ENCODE results near the gene PAN2. TPM values are rescaled to one million over a fixed set of nuclear protein-coding genes. Genes with fewer than 3 reads are reported as not detected.

PAN2 gene, protein sequence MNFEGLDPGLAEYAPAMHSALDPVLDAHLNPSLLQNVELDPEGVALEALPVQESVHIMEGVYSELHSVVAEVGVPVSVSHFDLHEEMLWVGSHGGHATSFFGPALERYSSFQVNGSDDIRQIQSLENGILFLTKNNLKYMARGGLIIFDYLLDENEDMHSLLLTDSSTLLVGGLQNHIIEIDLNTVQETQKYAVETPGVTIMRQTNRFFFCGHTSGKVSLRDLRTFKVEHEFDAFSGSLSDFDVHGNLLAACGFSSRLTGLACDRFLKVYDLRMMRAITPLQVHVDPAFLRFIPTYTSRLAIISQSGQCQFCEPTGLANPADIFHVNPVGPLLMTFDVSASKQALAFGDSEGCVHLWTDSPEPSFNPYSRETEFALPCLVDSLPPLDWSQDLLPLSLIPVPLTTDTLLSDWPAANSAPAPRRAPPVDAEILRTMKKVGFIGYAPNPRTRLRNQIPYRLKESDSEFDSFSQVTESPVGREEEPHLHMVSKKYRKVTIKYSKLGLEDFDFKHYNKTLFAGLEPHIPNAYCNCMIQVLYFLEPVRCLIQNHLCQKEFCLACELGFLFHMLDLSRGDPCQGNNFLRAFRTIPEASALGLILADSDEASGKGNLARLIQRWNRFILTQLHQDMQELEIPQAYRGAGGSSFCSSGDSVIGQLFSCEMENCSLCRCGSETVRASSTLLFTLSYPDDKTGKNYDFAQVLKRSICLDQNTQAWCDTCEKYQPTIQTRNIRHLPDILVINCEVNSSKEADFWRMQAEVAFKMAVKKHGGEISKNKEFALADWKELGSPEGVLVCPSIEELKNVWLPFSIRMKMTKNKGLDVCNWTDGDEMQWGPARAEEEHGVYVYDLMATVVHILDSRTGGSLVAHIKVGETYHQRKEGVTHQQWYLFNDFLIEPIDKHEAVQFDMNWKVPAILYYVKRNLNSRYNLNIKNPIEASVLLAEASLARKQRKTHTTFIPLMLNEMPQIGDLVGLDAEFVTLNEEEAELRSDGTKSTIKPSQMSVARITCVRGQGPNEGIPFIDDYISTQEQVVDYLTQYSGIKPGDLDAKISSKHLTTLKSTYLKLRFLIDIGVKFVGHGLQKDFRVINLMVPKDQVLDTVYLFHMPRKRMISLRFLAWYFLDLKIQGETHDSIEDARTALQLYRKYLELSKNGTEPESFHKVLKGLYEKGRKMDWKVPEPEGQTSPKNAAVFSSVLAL
- 10.1 and 14.7 TPM in 2 replicates for total RNA-seq

DNA sequence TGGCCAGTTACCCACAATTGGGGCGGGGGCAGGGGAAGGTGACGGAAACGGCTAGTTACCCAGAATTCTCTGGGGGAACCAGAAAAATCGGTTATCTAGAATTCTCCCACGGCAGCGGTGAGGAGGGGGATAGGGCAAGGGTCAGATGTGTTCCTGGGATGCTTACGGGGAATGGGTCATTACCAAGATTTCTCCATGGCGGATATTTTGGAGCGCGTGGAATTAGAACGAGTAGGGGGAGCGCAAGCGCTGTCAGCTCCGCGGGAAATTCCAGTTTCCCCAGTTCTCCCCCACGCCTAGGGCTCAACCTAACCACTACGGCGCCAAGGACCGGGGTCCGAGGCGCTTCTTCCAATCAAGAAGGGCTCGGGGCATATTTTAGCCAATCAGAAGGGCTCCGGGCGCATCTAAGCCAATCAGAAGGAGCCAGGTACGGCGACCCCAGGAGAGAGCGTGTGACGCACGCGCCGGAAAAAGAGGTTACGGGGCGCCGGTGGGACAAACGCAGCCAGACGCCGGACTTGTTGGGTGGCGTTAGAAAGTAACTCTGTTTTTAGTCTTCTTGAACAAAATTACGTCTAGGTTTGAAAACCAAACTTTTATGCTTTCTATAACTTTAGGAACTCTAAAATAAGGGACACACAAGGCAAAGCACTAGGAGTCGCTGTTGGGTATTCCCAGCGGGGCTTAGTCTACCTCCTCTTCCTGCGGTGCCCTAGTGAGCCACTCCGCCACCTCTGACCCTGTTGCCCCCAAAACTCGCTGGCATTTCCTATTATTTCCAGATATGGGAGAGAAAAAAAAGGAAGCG lies at the start of gene PAN2:
Gene PAN2 (minus strand): TSS at position 322 of the 811 bp plus-strand sequence. CDS start 906 bp downstream, outside the sequence.

DNA sequence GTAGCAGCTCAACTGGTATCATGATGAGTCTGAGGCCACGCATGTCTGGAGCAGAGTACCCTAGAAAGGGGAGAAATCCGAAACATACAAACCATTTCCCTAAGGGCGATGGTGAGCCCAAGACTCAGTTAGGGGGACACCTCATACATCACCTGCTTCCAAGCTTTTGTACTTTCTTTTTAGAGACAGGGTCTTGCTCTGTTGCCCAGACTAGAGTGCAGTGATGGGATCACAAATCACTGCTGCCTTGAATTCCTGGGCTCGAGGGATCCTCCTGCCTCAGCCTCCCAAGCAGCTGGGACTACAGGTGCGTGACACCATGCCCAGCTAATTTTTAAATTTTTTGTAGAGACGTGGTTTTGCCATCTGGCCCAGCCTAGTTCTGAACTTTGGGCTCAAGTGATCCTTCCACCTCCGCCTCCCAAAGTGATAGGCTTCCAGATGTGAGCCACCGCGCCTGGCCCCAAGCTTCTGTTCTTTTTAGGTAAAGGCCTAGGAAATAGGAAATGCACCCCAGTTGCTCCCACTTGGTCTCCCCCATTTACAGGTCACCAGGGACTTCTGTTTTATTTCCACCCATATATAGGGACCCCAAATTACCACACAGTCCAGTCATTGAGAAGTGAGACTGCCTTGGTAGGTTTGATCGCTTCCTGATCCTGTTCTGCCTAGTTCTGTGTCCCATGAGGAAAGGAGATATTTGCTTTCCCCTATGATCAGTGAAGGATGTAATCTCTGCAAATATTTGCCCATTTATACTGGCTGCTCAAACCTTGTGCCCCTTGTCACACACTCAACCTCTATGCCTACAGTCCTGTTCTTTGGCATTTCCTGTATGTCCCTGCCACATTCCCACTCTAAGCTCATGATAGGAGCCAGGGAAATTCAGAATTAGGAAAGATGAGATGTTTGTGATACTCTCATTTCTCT lies 28.6 kb upstream of the PAN2 start, which contains the start of gene APOF:
Gene APOF (minus strand): TSS at position 728 of the 930 bp plus-strand sequence. CDS start 112 bp downstream, at position 616.

DNA sequence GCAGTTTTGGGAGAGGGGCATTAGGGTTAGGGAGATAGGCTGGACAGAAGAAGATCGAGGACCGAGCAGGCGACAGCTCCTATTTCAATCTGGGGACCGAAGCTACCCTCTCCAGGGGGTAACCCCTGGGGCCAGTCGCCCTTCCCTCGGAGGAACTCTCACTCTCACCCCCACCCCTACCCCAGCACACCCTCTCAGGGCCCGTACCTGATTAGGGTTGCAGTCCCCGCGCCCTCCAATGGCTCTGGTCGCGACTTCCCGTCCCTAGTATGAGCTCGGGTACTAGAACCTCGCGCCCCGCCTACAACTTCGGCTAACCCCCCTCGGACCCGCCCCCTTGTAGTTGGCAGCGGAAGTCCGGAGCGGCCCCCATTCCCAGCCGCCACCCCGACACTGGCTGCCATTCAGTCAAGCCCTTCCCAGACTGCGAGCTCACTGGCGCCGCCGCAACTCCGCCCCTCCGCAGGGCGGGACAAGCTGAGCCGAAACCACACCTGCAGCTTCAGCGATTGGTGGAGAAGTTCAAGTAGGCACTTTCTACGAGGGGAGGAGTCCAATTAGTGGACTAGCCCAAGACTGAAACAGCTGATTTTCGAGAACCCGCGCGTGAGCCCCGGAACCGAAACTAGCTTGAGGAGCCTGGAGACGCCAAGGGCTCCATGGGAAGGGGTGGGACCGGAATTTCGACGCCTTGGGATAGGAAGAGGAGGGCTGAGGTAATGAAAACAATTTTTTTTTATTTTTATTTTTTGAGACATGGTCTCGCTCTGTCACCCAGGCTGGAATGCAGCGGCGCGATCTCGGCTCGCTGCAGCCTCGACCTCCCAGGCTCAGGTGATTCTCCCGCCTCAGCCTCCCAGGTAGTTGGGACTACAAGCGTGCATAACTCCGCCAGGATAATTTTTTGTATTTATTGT lies 26.3 kb upstream of the PAN2 start, which contains the start of gene STAT2:
Gene STAT2 (minus strand): TSS at position 257 of the 917 bp plus-strand sequence. CDS start 3,536 bp downstream, outside the sequence.

DNA sequence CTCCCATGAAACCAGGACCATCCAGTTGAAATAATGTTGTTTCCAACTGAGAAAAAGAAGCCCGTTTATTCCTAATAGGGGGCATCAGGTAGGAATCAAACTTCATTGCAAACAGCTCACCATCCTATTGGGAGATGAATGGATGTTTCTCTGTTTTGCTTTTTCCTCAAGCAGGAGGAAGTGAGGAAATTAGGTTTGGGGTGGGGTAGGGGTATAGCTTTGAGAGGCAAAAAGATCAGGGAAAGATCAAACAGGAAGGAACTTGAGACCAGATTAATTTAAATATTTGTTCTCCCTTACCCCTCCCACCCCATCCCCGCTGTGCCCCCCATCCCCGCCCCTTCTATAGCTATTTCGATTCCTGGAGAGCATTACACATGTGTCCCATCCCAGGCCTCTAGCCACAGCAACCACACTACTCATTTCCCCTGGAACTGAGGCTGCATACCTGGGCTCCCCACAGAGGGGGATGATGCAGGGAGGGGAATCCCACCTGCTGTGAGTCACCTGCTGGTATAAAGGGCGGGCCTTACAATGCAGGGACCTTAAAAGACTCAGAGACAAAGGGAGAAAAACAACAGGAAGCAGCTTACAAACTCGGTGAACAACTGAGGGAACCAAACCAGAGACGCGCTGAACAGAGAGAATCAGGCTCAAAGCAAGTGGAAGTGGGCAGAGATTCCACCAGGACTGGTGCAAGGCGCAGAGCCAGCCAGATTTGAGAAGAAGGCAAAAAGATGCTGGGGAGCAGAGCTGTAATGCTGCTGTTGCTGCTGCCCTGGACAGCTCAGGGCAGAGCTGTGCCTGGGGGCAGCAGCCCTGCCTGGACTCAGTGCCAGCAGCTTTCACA lies 4.7 kb upstream of the PAN2 start, which contains the start of gene IL23A:
Gene IL23A (plus strand): TSS at position 577 of the 850 bp plus-strand sequence. CDS start 161 bp downstream, at position 738.

DNA sequence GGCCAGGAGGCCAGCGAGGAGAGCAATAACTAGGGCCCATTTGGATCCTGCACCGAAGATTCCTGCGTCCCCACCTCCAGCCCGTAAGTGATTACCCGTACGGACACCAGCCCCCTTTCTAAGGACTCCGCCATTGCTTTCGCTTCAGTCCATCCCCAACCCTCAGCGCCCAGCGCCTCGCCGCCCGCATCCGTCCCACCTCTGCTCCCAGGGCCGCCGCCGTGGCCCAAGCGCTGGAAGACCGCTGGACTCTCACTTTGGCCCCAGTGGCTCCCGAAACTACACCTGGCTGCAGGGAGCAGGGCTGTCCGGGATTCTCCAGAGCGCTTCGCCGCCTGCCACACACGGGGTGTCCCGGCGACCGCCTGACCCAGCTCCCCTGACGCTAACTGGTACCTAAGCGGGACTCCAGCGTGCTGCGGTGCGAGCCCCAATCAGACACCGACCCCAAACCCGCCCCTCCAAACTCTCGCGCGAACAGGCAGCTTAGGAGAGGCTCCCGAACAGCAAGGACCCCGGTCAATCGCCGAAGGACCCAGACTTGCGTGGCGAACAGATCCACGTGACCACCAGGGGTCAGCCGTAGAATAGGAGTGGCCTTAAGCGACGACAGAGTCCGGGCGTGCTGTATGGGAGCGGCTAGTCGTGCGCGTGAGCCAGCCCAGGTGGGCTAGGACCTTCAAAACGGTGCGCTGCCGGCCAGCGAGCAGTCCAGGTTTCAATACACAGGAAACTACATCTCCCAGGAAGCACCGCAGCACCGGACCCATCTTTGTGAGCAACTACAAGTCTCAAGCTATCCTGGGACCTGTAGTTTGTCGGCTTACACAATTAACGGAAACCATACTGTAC lies 18.0 kb downstream of the PAN2 start, which contains the start of gene CNPY2:
Gene CNPY2 (minus strand): TSS at position 367 of the 852 bp plus-strand sequence. CDS start 771 bp downstream, outside the sequence.

DNA sequence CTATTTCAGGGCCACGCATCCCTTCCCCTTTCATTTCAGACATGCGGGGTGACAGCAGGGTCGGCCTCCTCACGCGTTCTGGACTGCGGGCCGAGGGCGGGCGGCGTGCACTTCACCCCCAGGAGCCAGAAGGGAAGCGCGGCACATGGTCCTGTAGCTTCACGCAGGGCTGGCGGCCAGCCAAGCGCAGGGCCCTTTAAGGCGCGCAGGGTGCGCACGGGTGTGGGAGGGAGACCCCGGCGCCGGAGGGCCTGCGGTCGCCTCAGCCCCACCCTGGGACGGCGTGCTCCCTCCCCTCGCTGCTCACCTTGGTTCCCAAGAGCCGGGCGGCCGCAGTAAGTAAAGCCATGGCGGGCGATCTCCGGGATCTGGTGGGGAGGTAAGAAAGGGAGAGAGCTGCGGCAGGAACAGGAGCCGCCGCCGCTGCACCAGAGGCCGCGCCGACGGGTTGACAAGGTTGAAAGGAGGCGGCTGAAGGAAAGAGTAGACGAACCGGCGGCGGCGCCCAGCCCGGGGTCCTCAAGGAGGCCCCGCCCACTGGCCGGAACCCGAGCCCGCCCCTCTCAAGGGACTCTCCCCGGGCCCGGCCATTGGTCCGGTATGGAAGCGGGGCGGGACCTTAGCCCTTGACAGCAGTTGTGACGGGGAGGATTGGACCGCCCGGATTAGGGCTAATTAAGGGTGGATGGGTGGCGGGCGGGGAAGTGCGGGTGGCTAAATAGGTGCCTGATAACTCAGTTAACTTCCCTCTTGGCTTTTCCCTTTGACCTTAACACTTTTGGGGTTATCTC lies 33.8 kb downstream of the PAN2 start, which contains the start of gene CS:
Gene CS (minus strand): TSS at position 478 of the 791 bp plus-strand sequence. CDS start 129 bp downstream, at position 349.

DNA sequence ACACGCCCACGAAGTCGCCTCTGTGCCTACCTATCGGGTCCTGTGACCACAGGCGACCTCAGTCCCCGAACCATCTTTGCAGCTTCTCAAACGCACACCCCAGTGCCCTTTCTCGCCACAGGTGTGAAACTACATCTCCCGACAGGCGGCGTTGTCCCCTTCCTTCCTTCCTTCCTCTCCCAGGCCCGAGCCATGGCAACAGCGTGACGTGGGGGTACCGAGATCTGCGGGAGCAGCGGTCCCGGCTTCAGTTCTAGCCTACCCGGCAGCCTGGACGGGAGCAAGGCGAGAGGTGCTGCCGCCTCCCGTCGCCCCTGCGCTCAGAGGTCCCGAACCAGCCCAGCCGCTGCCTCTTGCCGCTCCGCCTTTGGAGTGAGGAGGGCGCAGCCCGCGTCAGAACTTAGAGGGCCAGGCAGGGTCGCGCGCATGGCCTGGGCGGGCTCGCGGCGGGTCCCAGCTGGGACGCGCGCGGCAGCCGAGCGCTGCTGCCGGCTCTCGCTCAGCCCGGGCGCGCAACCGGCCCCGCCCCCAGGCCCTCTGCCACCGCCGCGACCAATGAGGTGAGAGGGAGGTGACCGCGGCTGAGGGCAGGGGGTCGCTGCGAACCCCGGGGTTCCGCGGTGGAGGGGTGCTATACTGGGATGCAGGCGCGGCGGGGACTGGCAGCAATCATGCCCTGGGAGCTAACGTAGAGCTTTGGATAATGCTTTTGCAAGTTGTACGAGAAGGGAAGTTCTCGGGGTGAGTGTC lies 66.9 kb downstream of the PAN2 start, which contains the start of gene COQ10A:
Gene COQ10A (plus strand): TSS at position 250 of the 750 bp plus-strand sequence. CDS start 177 bp downstream, at position 427.

Other genes with a start within 250 kb of the PAN2 start
- 169 and 181 TPM in 2 replicates for gene PA2G4, start 229.4 kb downstream of the PAN2 start, total RNA-seq
- 2,930 and 4,402 TPM in 2 replicates for gene RPL41, start 217.4 kb downstream of the PAN2 start, total RNA-seq
- 2.2 and 2.8 TPM in 2 replicates for gene ZC3H10, start 215.7 kb downstream of the PAN2 start, total RNA-seq
- 241 and 358 TPM in 2 replicates for gene ESYT1, start 205.7 kb downstream of the PAN2 start, total RNA-seq
- 39.4 and 40.5 TPM in 2 replicates for gene MYL6B, start 181.4 kb downstream of the PAN2 start, total RNA-seq
- gene MYL6, start 175.6 kb downstream of the PAN2 start, total RNA-seq = 400 and 1,602 TPM in 2 replicates
- gene SMARCC2, start 144.5 kb downstream of the PAN2 start, total RNA-seq = 17.4 and 18.1 TPM in 2 replicates
- gene RNF41, start 112.1 kb downstream of the PAN2 start, total RNA-seq = 117 and 128 TPM in 2 replicates
- gene NABP2, start 109.7 kb downstream of the PAN2 start, total RNA-seq = 21.7 and 34.5 TPM in 2 replicates
- not detected in 2 replicates for gene SLC39A5, start 103.9 kb downstream of the PAN2 start, total RNA-seq
- 15.3 and 20.7 TPM in 2 replicates for gene ANKRD52, start 75.6 kb downstream of the PAN2 start, total RNA-seq
- gene COQ10A, start 67.1 kb downstream of the PAN2 start, total RNA-seq = 5.5 and 8.2 TPM in 2 replicates
- gene CS, start 33.7 kb downstream of the PAN2 start, total RNA-seq = 113 and 157 TPM in 2 replicates
- 67.6 and 106 TPM in 2 replicates for gene CNPY2, start 18.0 kb downstream of the PAN2 start, total RNA-seq
- 16.6 TPM in 1 of 2 replicates, not detected in the other for gene IL23A, start 4.9 kb upstream of the PAN2 start, total RNA-seq
- 45.6 and 88.7 TPM in 2 replicates for gene STAT2, start 26.1 kb upstream of the PAN2 start, total RNA-seq
- not detected in 2 replicates for gene APOF, start 28.9 kb upstream of the PAN2 start, total RNA-seq
- 3.0 and 3.4 TPM in 2 replicates for gene TIMELESS, start 115.4 kb upstream of the PAN2 start, total RNA-seq
- not detected in 2 replicates for gene MIP, start 120.7 kb upstream of the PAN2 start, total RNA-seq
- 0.96 and 1.1 TPM in 2 replicates for gene SPRYD4, start 134.6 kb upstream of the PAN2 start, total RNA-seq
- gene GLS2, start 154.2 kb upstream of the PAN2 start, total RNA-seq = 3.1 and 11.3 TPM in 2 replicates
- gene RBMS2, start 187.8 kb upstream of the PAN2 start, total RNA-seq = 16.0 and 17.6 TPM in 2 replicates